ENCODE results near the gene KDM4B. TPM values are rescaled to one million over a fixed set of nuclear protein-coding genes. Genes with fewer than 3 reads are reported as not detected.

KDM4B gene
- total RNA-seq, 1 experiment from 2014 or later: 35.9 TPM

DNA sequence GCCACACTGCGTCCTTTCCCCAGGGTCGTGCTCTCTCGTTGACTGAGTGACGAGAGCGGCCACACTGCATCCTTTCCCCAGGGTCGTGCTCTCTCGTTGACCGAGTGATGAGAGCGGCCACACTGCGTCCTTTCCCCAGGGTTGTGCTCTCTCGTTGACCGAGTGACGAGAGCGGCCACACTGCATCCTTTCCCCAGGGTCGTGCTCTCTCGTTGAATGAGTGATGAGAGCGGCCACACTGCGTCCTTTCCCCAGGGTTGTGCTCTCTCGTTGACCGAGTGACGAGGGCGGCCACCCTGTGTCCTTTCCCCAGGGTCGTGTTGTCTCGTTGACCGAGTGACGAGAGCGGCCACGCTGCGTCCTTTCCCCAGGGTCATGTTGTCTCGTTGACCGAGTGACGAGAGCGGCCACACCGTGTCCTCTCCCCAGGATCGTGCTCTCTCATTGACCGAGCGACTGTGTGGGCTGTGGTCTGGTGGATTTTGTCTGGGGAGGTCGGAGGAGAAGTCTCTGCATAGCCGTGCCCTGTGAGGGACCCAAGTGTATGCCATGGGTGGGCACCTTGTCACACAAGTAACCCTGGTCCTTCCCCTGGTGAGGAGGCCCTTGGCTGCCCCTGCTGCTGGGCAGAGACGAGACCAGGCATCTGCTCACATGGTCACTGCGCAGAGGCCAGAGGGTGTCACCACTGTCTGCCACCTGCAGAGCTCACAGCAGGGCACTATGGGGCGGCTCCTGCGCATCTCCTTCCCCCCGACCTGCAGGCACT lies 107.7 kb downstream of the KDM4B start:
- Histone ChIP-seq H2AFZ (ENCODE audit: low read depth, low read length, poor library complexity, severe bottlenecking) (no peak overlapping the region), H3K27me3 (ENCODE audit: insufficient read depth, low read length) (no peaks in the 10 kb centered on the region), H3K79me2 (ENCODE audit: insufficient read depth, low read length) (no peaks in the 10 kb centered on the region), H4K20me1 (ENCODE audit: insufficient read depth) (no peaks in the 10 kb centered on the region), H3K9me3 (ENCODE audit: control insufficient read depth in 1 of 2, insufficient read depth in 1 of 2, low read depth in 1 of 2, low read length in 2 of 2) (no peaks in the 10 kb centered on the region), H3K4me3 (replicated peaks in 1 of 2; ENCODE audit: low read depth in 1 of 2, low read length in 2 of 2) (no peak overlapping the region), H3K4me1 (ENCODE audit: control insufficient read depth in 1 of 2, insufficient read depth in 2 of 2, low read length in 2 of 2) (no peaks in the 10 kb centered on the region), H3K9ac (ENCODE audit: low read length) (no peak overlapping the region), H3K27ac (ENCODE audit: low read depth, low read length) (no peak overlapping the region), H3K9me2 (ENCODE audit: insufficient read depth) (no peaks in the 10 kb centered on the region), H3K4me2 (ENCODE audit: low read length) (no peak overlapping the region), H3K36me3 (ENCODE audit: control insufficient read depth in 1 of 2, insufficient read depth in 2 of 2, low read length in 2 of 2) (peaks cover 0 to 7% of the 10 kb centered on the region in 2 experiments; a peak in 2 of 4 replicates)
- no TSS peak for BruUV-seq (replicated peaks)
- ChIA-PET POLR2A (no interaction called here), RAD21 (ENCODE audit: low non-redundant PET in 1 of 2, low total read pairs in 2 of 2, uncharacterized antibody in 2 of 2, unreplicated experiment in 2 of 2) (no interaction called here), CTCF (no interaction called here)
- ATAC-seq (no peak), DNase-seq (ENCODE audit: low read depth, low spot score) (no peak)
- TF ChIP-seq MAX (IDR thresholded peaks at IDR 0.05) (no peak), POLR2A (IDR thresholded peaks at IDR 0.05; ENCODE audit: borderline replicate concordance, extremely low read depth, insufficient read depth, insufficient read length) (no peak), REST (IDR thresholded peaks at IDR 0.05; ENCODE audit: low read depth) (no peak), EZH2phosphoT487 (IDR thresholded peaks at IDR 0.05; ENCODE audit: borderline replicate concordance) (no peak), ELF1 (IDR thresholded peaks at IDR 0.05; ENCODE audit: borderline replicate concordance, low read depth) (no peak)
- intact Hi-C loops (cut with micrococcal nuclease): no loop called here

DNA sequence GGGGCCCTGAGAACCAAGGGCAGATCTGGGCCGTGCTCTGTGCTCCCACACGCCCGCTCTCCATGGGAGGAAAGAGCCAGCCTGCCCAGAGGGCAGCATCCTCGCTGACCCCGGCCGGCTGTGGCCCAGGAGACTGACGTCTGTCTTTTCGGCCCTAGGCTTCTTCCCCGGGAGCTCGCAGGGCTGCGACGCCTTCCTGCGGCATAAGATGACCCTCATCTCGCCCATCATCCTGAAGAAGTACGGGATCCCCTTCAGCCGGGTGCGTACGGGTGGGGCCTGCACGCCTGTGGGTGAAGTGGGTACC lies 108.2 kb downstream of the KDM4B start:
- RAD21 ChIA-PET (ENCODE audit: low non-redundant PET in 1 of 2, low total read pairs in 2 of 2, uncharacterized antibody in 2 of 2, unreplicated experiment in 2 of 2): no interaction called here
- no peaks in the 10 kb centered on the region for H3K9me2 ChIP-seq (ENCODE audit: insufficient read depth)
- H3K4me3 ChIP-seq (replicated peaks in 1 of 2; ENCODE audit: low read depth in 1 of 2, low read length in 2 of 2): no peak overlapping the region
- no TSS peak for BruUV-seq (replicated peaks)
- CTCF ChIA-PET: no interaction called here
- DNase-seq (ENCODE audit: low read depth, low spot score) (no peak), ATAC-seq (no peak)
- intact Hi-C loops (cut with micrococcal nuclease): no loop called here
- POLR2A ChIA-PET: no interaction called here
- no peak overlapping the region for H3K9ac ChIP-seq (ENCODE audit: low read length)
- no peak overlapping the region for H3K27ac ChIP-seq (ENCODE audit: low read depth, low read length)
- no peaks in the 10 kb centered on the region for H3K27me3 ChIP-seq (ENCODE audit: insufficient read depth, low read length)
- H3K4me1 ChIP-seq (ENCODE audit: control insufficient read depth in 1 of 2, insufficient read depth in 2 of 2, low read length in 2 of 2): no peaks in the 10 kb centered on the region
- H3K9me3 ChIP-seq (ENCODE audit: control insufficient read depth in 1 of 2, insufficient read depth in 1 of 2, low read depth in 1 of 2, low read length in 2 of 2): no peaks in the 10 kb centered on the region
- peaks cover 0 to 7% of the 10 kb centered on the region in 2 experiments; a peak in 2 of 4 replicates for H3K36me3 ChIP-seq (ENCODE audit: control insufficient read depth in 1 of 2, insufficient read depth in 2 of 2, low read length in 2 of 2)
- H2AFZ ChIP-seq (ENCODE audit: low read depth, low read length, poor library complexity, severe bottlenecking): no peak overlapping the region
- H4K20me1 ChIP-seq (ENCODE audit: insufficient read depth): no peaks in the 10 kb centered on the region
- H3K79me2 ChIP-seq (ENCODE audit: insufficient read depth, low read length): no peaks in the 10 kb centered on the region
- H3K4me2 ChIP-seq (ENCODE audit: low read length): no peak overlapping the region
- TF ChIP-seq ZBTB33 (IDR thresholded peaks at IDR 0.05; ENCODE audit: extremely low read depth, insufficient replicate concordance, low read length): no peak
- TF ChIP-seq ZNF274 (IDR thresholded peaks at IDR 0.05; ENCODE audit: low read depth, low read length): no peak
- no peak for TF ChIP-seq TCF7L2 (IDR thresholded peaks at IDR 0.05; ENCODE audit: borderline replicate concordance, extremely low read depth, insufficient read depth, insufficient read length)
- TF ChIP-seq YY1 (IDR thresholded peaks at IDR 0.05; ENCODE audit: extremely low read depth, insufficient replicate concordance, low read depth, low read length): no peak
- TF ChIP-seq MAX (IDR thresholded peaks at IDR 0.05): no peak
- TF ChIP-seq, protein P1, sequence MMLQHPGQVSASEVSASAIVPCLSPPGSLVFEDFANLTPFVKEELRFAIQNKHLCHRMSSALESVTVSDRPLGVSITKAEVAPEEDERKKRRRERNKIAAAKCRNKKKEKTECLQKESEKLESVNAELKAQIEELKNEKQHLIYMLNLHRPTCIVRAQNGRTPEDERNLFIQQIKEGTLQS (IDR thresholded peaks at IDR 0.05): no peak
- TF ChIP-seq ZFX (IDR thresholded peaks at IDR 0.05): no peak
- no peak for TF ChIP-seq POLR2A (IDR thresholded peaks at IDR 0.05; ENCODE audit: borderline replicate concordance, extremely low read depth, insufficient read depth, insufficient read length)
- no peak for TF ChIP-seq SRF (IDR thresholded peaks at IDR 0.05; ENCODE audit: low read depth)
- no peak for TF ChIP-seq RAD21 (IDR thresholded peaks at IDR 0.05; ENCODE audit: low read depth)
- no peak for TF ChIP-seq EZH2phosphoT487 (IDR thresholded peaks at IDR 0.05; ENCODE audit: borderline replicate concordance)

Measured in HCT116 (cell line).